Lung (tissue), 12 donors: ENCODE data around the gene SYT8. TPM values are rescaled to one million over a fixed set of nuclear protein-coding genes. Genes with fewer than 3 reads are reported as not detected.

Source experiments
- ATAC-seq: fragments of 200-7000 bp; cut with Tn5 transposase; one replicate; pipeline ENCODE4 v1.9.1; 2020; ENCODE audit warnings: moderate number of reproducible peaks; ENCODE audit not compliant: insufficient read depth, low FRiP score
- DNase-seq, 3 donors: peaks; one replicate each; pipeline ENCODE4 v3.0.0-alpha.2; 2013 to 2017
- H3K27ac ChIP-seq, 2 donors: one replicate each; pipeline ENCODE4 v1.5.1; 2013; ENCODE audit warnings: mild to moderate bottlenecking in 2 of 2, moderate library complexity in 2 of 2, control low read depth in 1 of 2, inconsistent platforms in 1 of 2, low read depth in 1 of 2, low read length in 1 of 2
- H3K27me3 ChIP-seq, 3 donors: one replicate each; pipeline ENCODE4 v1.5.1; 2013; ENCODE audit warnings: low read length in 2 of 3; ENCODE audit not compliant: control insufficient read depth in 3 of 3, insufficient read depth in 3 of 3
- H3K36me3 ChIP-seq, 4 donors: one replicate each; pipeline ENCODE4 v1.5.1; 2013; ENCODE audit warnings: low read length in 4 of 4, mild to moderate bottlenecking in 1 of 4, moderate library complexity in 1 of 4; ENCODE audit not compliant: control insufficient read depth in 4 of 4, insufficient read depth in 4 of 4
- H3K4me1 ChIP-seq, 5 donors: one replicate each; pipeline ENCODE4 v1.5.1; 2013; ENCODE audit warnings: low read length in 5 of 5, mild to moderate bottlenecking in 2 of 5, moderate library complexity in 1 of 5; ENCODE audit not compliant: control insufficient read depth in 5 of 5, insufficient read depth in 5 of 5
- H3K4me3 ChIP-seq: one replicate; pipeline ENCODE4 v1.5.1; 2013; ENCODE audit warnings: mild to moderate bottlenecking, control low read depth, moderate library complexity
- H3K9ac ChIP-seq, 2 donors: one replicate each; pipeline ENCODE4 v1.5.1; 2013; ENCODE audit warnings: low read length in 2 of 2, control low read depth in 1 of 2; ENCODE audit not compliant: insufficient read depth in 1 of 2
- H3K9me3 ChIP-seq, 4 donors: one replicate each; pipeline ENCODE4 v1.5.1; 2013; ENCODE audit warnings: low read length in 3 of 4, mild to moderate bottlenecking in 1 of 4, moderate library complexity in 1 of 4; ENCODE audit not compliant: control insufficient read depth in 4 of 4, insufficient read depth in 3 of 4
- WGBS, 2 donors: extraction: QIAGEN DNeasy Blood & Tissue Kit; methylation state at CpG; one replicate each; pipeline ENCODE4 v1.1.7; 2013; 5-methylcytosine and 5-hydroxymethylcytosine counted together
- polyA plus RNA-seq, 2 donors: library from polyadenylated mRNA; stranded (reverse); fragments of 200-250 nt; gene quantifications; one replicate each; pipeline ENCODE4 v1.2.1, GENCODE V29; 2013
- total RNA-seq, 2 donors: library from RNA; depleted of rRNA in 1 of 2; stranded (reverse); fragments of >200 nt in 1 of 2; gene quantifications; one replicate each; pipeline ENCODE4 v1.2.1, GENCODE V29; 2014 to 2021
- TF ChIP-seq, protein P1 (sequence below): IDR thresholded peaks from 2 replicates; pipeline ENCODE4 v1.5.1; 2012; ENCODE audit warnings: mild to moderate bottlenecking; ENCODE audit errors: control extremely low read depth, extremely low read depth
- donor health status: control.
- donor health status: control.
- donor health status: Bipolar disorder and iron deficiency.
- donor health status: healthy.
- donor health status: DM: yes; HTN: yes; CAD: no.

Gene SYT8
- total and polyA plus RNA-seq, 4 donors: 2.7 to 40.6 (median 16.9) TPM

GRCh38 chr11:1824221-1825038, 10.4 kb upstream of the SYT8 start:
- H3K4me1 ChIP-seq: peaks cover 0 to 24% (median 5%) of the 10 kb centered on the region in 5 donors
- no peak overlapping the region for H3K4me3 ChIP-seq
- DNase-seq (no peak), ATAC-seq (no peak)
- TF ChIP-seq, protein P1, sequence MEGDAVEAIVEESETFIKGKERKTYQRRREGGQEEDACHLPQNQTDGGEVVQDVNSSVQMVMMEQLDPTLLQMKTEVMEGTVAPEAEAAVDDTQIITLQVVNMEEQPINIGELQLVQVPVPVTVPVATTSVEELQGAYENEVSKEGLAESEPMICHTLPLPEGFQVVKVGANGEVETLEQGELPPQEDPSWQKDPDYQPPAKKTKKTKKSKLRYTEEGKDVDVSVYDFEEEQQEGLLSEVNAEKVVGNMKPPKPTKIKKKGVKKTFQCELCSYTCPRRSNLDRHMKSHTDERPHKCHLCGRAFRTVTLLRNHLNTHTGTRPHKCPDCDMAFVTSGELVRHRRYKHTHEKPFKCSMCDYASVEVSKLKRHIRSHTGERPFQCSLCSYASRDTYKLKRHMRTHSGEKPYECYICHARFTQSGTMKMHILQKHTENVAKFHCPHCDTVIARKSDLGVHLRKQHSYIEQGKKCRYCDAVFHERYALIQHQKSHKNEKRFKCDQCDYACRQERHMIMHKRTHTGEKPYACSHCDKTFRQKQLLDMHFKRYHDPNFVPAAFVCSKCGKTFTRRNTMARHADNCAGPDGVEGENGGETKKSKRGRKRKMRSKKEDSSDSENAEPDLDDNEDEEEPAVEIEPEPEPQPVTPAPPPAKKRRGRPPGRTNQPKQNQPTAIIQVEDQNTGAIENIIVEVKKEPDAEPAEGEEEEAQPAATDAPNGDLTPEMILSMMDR: no peak
- no peaks in the 10 kb centered on the region for H3K27me3 ChIP-seq
- WGBS, 2 donors: 94 to 96% methylated on average over 23 of the region's 23 CpGs
- no peak overlapping the region for H3K27ac ChIP-seq
- no peaks in the 10 kb centered on the region for H3K36me3 ChIP-seq
- H3K9ac ChIP-seq: no peak overlapping the region
- peaks cover 0 to 3% (median 0%) of the 10 kb centered on the region in 4 donors for H3K9me3 ChIP-seq

GRCh38 chr11:1825039-1825740, 9.6 kb upstream of the SYT8 start:
- whole genome bisulfite sequencing, 2 donors: 57% methylated on average over 22 to 26 of the region's 26 CpGs
- ATAC-seq: no peak
- TF ChIP-seq, protein P1: peak; percentile 4
- DNase-seq: peak in 1 of 3 donors; percentile 39
- Histone ChIP-seq H3K9me3 (no peaks in the 10 kb centered on the region), H3K4me1 (peaks cover 0 to 29% (median 5%) of the 10 kb centered on the region in 5 donors), H3K4me3 (no peak overlapping the region), H3K27ac (no peak overlapping the region), H3K9ac (no peak overlapping the region), H3K27me3 (no peaks in the 10 kb centered on the region), H3K36me3 (no peaks in the 10 kb centered on the region)

- no peak overlapping the region for H3K4me3 ChIP-seq
- ATAC-seq: no peak
- 90 to 94% methylated on average over 33 of the region's 33 CpGs for WGBS, 2 donors
- H3K27ac ChIP-seq: peak overlapping the region in 1 of 2 donors; percentile 61
- no peaks in the 10 kb centered on the region for H3K27me3 ChIP-seq
- no peak for DNase-seq
- no peak overlapping the region for H3K9ac ChIP-seq
- TF ChIP-seq, protein P1: no peak
- no peaks in the 10 kb centered on the region for H3K36me3 ChIP-seq
- peaks cover 0 to 36% (median 5%) of the 10 kb centered on the region in 5 donors for H3K4me1 ChIP-seq
- no peaks in the 10 kb centered on the region for H3K9me3 ChIP-seq
Measured at GRCh38 chr11:1825785-1826451, 8.9 kb upstream of the SYT8 start.
